OCI-LY7 (cell line): ENCODE data around the gene FNBP1. TPM values are rescaled to one million over a fixed set of nuclear protein-coding genes. Genes with fewer than 3 reads are reported as not detected.

Experiments
- BruUV-seq: library from RNA; stranded (reverse); fragments of 400-500 nt; replicated peaks from 2 replicates; lab custom pipeline; 2021; lab: Mats Ljungman, UMichigan
- CTCF ChIA-PET: fragments of 300-600 bp; sonication (Branson Sonifier 250); formaldehyde crosslinking; loops from one replicate; lab custom pipeline; 2022; ENCODE audit warnings: antibody characterized with exemption; ENCODE audit not compliant: unreplicated experiment; lab: Charles Lee
- POLR2A ChIA-PET: fragments of 300-600 bp; sonication (Branson Sonifier 250); formaldehyde crosslinking; loops from one replicate; lab custom pipeline; 2022; ENCODE audit warnings: antibody characterized with exemption; lab: Charles Lee
- DNase-seq: peaks from one replicate; pipeline ENCODE4 v3.0.0-alpha.2; 2015; ENCODE audit warnings: low spot score
- H2AFZ ChIP-seq: fragments of 200-600 bp; sonication (generic), shearing (Covaris generic); 2 replicates; pipeline ENCODE4 v1.6.1; 2014; ENCODE audit warnings: mild to moderate bottlenecking, antibody characterized with exemption, low read length, moderate library complexity
- H3K27ac ChIP-seq: fragments of 200-600 bp; sonication (generic); 2 replicates; pipeline ENCODE4 v1.5.1; 2014; ENCODE audit warnings: mixed run types, low read depth, mild to moderate bottlenecking, moderate library complexity, low read length, inconsistent platforms; ENCODE audit not compliant: poor library complexity, severe bottlenecking
- H3K36me3 ChIP-seq: fragments of 200-600 bp; sonication (generic); 2 replicates; pipeline ENCODE4 v1.6.1; 2014; ENCODE audit warnings: mild to moderate bottlenecking, antibody characterized with exemption, low read length, moderate library complexity, mixed read lengths; ENCODE audit not compliant: insufficient read depth
- H3K4me1 ChIP-seq: fragments of 200-600 bp; sonication (generic); 2 replicates; pipeline ENCODE4 v1.5.1; 2014; ENCODE audit warnings: mild to moderate bottlenecking, low read length; ENCODE audit not compliant: insufficient read depth, poor library complexity, severe bottlenecking
- H3K4me2 ChIP-seq: fragments of 200-600 bp; sonication (generic); 2 replicates; pipeline ENCODE4 v1.6.1; 2014; ENCODE audit warnings: mild to moderate bottlenecking, low read length
- H3K4me3 ChIP-seq: fragments of 200-600 bp; sonication (generic); 2 replicates; pipeline ENCODE4 v1.5.1; 2014; ENCODE audit warnings: mild to moderate bottlenecking, low read depth, low read length; ENCODE audit not compliant: poor library complexity, severe bottlenecking
- H3K79me2 ChIP-seq: fragments of 200-600 bp; sonication (generic); 2 replicates; pipeline ENCODE4 v1.6.1; 2016; ENCODE audit warnings: low read depth, mild to moderate bottlenecking, low read length, moderate library complexity, mixed read lengths; ENCODE audit not compliant: insufficient read depth
- H3K9me2 ChIP-seq: fragments of 200-600 bp; sonication (generic); 2 replicates; pipeline ENCODE4 v1.6.1; 2016; ENCODE audit warnings: mild to moderate bottlenecking, low read length, mixed read lengths; ENCODE audit not compliant: insufficient read depth
- H3K9me3 ChIP-seq: fragments of 200-600 bp; sonication (generic); 2 replicates; pipeline ENCODE4 v1.6.1; 2014; ENCODE audit warnings: mild to moderate bottlenecking, mixed run types, low read length, mixed read lengths
- H4K20me1 ChIP-seq: fragments of 200-600 bp; sonication (generic); 2 replicates; pipeline ENCODE4 v1.6.1; 2014; ENCODE audit warnings: mild to moderate bottlenecking, antibody characterized with exemption, low read length, moderate library complexity, mixed read lengths; ENCODE audit not compliant: insufficient read depth
- EZH2phosphoT487 ChIP-seq: fragments of 200-600 bp; sonication (generic); IDR thresholded peaks from 2 replicates; pipeline ENCODE4 v1.6.1; 2018; ENCODE audit warnings: low read depth, borderline replicate concordance, mild to moderate bottlenecking, mixed run types, antibody characterized with exemption, low read length, moderate library complexity, mixed read lengths
- intact Hi-C: fragments of 100-400 bp; cut with micrococcal nuclease; formaldehyde crosslinking; loops from one replicate; pipeline ENCODE4 v1.10.0; 2022; ENCODE audit not compliant: unreplicated experiment
- total RNA-seq, 2 experiments: library from RNA; depleted of rRNA in 1 of 2; stranded (reverse); fragments of >200 nt in 1 of 2; shearing (Covaris generic) in 1 of 2; gene quantifications; 2 replicates each; pipeline ENCODE4 v1.2.3, GENCODE V29; 2014 to 2022
- TF ChIP-seq, protein P1 (sequence below): fragments of 200-600 bp; sonication (generic); conservative IDR thresholded peaks from 2 replicates; pipeline ENCODE4 v1.5.1; 2014; ENCODE audit warnings: mild to moderate bottlenecking, antibody characterized with exemption, low read length, moderate library complexity, mixed read lengths

The FNBP1 gene
- total RNA-seq, 2 experiments from 2014 or later = 93.3 to 164 TPM

DNA sequence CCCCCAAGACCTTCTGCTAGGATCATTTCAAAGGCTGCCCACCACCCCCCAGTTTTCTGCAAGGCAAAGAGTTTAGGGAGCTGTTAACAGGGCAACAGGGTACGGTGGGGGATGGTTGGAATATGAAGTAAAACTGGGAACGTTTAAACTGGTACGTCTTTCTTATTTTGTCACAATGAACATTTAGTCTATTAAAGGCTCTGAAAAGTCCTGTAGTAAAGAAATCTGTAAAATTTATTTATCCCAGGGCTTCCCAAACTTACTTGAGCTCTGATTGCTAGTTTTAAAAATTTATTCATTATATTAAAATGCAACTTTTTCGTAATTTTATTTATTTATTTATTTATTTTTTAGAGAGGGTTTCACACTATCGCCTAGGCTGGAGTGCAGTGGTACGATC, 145.7 kb downstream of the FNBP1 start:
- H3K9me3 ChIP-seq = no peaks in the 10 kb centered on the region
- DNase-seq = no peak
- H3K4me2 ChIP-seq = no peak overlapping the region
- ChIA-PET POLR2A (no interaction called here), CTCF (no interaction called here)
- no peaks in the 10 kb centered on the region for H3K9me2 ChIP-seq
- no peak overlapping the region for H3K27ac ChIP-seq
- H3K79me2 ChIP-seq = no peaks in the 10 kb centered on the region
- H3K4me3 ChIP-seq = no peak overlapping the region
- no peaks in the 10 kb centered on the region for H4K20me1 ChIP-seq
- intact Hi-C loops = no loop called here
- no TSS peak for BruUV-seq
- no peak for TF ChIP-seq EZH2phosphoT487
- TF ChIP-seq, protein P1, sequence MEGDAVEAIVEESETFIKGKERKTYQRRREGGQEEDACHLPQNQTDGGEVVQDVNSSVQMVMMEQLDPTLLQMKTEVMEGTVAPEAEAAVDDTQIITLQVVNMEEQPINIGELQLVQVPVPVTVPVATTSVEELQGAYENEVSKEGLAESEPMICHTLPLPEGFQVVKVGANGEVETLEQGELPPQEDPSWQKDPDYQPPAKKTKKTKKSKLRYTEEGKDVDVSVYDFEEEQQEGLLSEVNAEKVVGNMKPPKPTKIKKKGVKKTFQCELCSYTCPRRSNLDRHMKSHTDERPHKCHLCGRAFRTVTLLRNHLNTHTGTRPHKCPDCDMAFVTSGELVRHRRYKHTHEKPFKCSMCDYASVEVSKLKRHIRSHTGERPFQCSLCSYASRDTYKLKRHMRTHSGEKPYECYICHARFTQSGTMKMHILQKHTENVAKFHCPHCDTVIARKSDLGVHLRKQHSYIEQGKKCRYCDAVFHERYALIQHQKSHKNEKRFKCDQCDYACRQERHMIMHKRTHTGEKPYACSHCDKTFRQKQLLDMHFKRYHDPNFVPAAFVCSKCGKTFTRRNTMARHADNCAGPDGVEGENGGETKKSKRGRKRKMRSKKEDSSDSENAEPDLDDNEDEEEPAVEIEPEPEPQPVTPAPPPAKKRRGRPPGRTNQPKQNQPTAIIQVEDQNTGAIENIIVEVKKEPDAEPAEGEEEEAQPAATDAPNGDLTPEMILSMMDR = no peak
- H3K4me1 ChIP-seq = peaks cover 22% of the 10 kb centered on the region
- no peak overlapping the region for H2AFZ ChIP-seq
- peaks cover 94% of the 10 kb centered on the region for H3K36me3 ChIP-seq

DNA sequence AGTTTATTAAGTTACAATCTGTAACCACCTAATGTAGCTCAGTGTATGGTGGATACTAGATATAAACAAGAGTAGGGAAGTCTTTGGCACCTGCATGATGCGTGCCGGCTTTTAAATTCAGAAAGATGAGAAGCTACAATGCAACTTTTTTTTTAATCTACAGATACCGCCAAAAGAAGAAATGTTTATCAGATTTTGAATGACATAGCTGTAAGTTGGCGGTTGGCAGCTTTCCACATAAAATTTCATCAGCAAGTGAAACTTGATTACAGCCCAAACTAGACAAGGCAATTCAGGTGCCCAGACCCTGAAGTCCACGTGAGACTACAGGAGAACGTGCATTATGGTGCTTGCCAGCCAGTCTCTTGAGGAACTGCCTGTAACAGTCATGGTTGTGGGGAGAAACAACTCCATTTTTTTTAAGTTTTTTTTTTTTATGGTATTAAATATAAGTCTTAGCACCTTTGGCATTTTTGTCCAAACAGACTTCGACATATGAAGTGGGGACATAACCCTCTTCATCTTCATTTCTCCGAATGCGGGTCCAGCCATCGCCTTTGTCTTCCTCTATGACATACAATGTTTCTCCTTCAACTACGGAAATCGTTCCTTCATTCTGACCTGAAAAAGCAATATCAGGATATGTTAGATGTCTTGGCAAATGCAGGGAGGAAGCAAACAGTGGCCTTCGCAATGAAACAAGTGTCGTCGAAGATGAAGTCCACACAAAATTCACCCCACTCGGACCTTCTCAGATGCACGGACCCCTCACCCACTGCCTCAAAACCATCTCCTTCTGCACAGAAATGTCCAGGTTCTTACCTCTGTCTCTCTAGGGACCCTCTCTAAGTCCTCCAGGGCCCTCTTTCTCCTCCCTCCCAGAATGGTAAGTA, 147.4 kb downstream of the FNBP1 start:
- no peak for TF ChIP-seq EZH2phosphoT487
- TF ChIP-seq, protein P1 = no peak
- Histone ChIP-seq H3K4me2 (no peak overlapping the region), H3K9me2 (no peaks in the 10 kb centered on the region), H2AFZ (no peak overlapping the region), H4K20me1 (0 out of 2 replicates have a peak, but pooled peaks cover 6% of the 10 kb centered on the region), H3K9me3 (no peaks in the 10 kb centered on the region), H3K79me2 (no peaks in the 10 kb centered on the region), H3K4me3 (no peak overlapping the region), H3K27ac (no peak overlapping the region), H3K4me1 (peaks cover 38% of the 10 kb centered on the region), H3K36me3 (peaks cover 92% of the 10 kb centered on the region)
- BruUV-seq = no TSS peak
- DNase-seq = no peak
- intact Hi-C loops = no loop called here
- ChIA-PET POLR2A (no interaction called here), CTCF (no interaction called here)
